Upper lobe of left lung (tissue), 6 donors: ENCODE data around the gene TOR4A. TPM values are rescaled to one million over a fixed set of nuclear protein-coding genes. Genes with fewer than 3 reads are reported as not detected.

Experiments
- ATAC-seq, 2 donors: fragments of 200-7000 bp; cut with Tn5 transposase; one replicate each; pipeline ENCODE4 v1.9.1; 2022; ENCODE audit warnings: mild to moderate bottlenecking in 2 of 2, moderate library complexity in 2 of 2; ENCODE audit not compliant: low FRiP score in 2 of 2
- DNase-seq, 2 donors: peaks; one replicate each; pipeline ENCODE4 v3.0.0-alpha.2; 2019 to 2020
- H3K27ac ChIP-seq, 4 donors: fragments of 200-600 bp; sonication (generic); one replicate each; pipeline ENCODE4 v1.5.1; 2016 to 2019
- H3K27me3 ChIP-seq, 4 donors: fragments of 200-600 bp; sonication (generic); one replicate each; pipeline ENCODE4 v1.5.1; 2017 to 2019
- H3K36me3 ChIP-seq, 4 donors: fragments of 200-600 bp; sonication (generic); one replicate each; pipeline ENCODE4 v1.5.1; 2016 to 2019
- H3K4me1 ChIP-seq, 4 donors: fragments of 200-600 bp; sonication (generic); one replicate each; pipeline ENCODE4 v1.5.1; 2018 to 2019
- H3K4me3 ChIP-seq, 4 donors: fragments of 200-600 bp; sonication (generic); one replicate each; pipeline ENCODE4 v1.5.1; 2017 to 2019; ENCODE audit warnings: mild to moderate bottlenecking in 2 of 4, moderate library complexity in 1 of 4
- H3K9me3 ChIP-seq, 4 donors: fragments of 200-600 bp; sonication (generic); one replicate each; pipeline ENCODE4 v1.5.1; 2018 to 2019
- CTCF ChIP-seq, 6 experiments: fragments of 450-650 bp in 4 of 6; fragments of 200-600 bp in 2 of 6; sonication (generic) in 2 of 6; IDR thresholded peaks; one replicate each; pipeline ENCODE4 v1.5.1; 2016 to 2019; ENCODE audit warnings: antibody characterized with exemption in 6 of 6
- EP300 ChIP-seq, 4 donors: sonication (generic); formaldehyde crosslinking; IDR thresholded peaks; one replicate each; pipeline ENCODE4 v1.5.1; 2017; ENCODE audit warnings: antibody characterized with exemption in 4 of 4, control low read depth in 2 of 4
- POLR2A ChIP-seq, 4 donors: fragments of 450-650 bp; IDR thresholded peaks; one replicate each; pipeline ENCODE4 v1.5.1; 2016 to 2017; ENCODE audit warnings: antibody characterized with exemption in 4 of 4, mild to moderate bottlenecking in 2 of 4
- POLR2AphosphoS5 ChIP-seq, 2 donors: sonication (generic); formaldehyde crosslinking; IDR thresholded peaks; one replicate each; pipeline ENCODE4 v1.5.1; 2017; ENCODE audit warnings: antibody characterized with exemption in 2 of 2
- WGBS, 2 donors: methylation state at CpG; one replicate each; pipeline ENCODE4 v1.1.5; 2017 to 2018; 5-methylcytosine and 5-hydroxymethylcytosine counted together
- total RNA-seq, 6 donors: library from RNA; depleted of rRNA in 4 of 6; stranded (reverse); fragments of >200 nt in 4 of 6; gene quantifications; one replicate each; pipeline versions ENCODE4 v1.1.0 to v1.2.1, GENCODE V29; 2016 to 2021
- donor health status: DM: no; HTN: no; CAD: no; lungs with moderate emphysema.
- donor health status: DM: no; HTN: yes; CAD: no; lungs with severe emphysema.

The TOR4A gene
- total RNA-seq, 6 donors from 2014 or later: 31.5 to 62.6 (median 39.2) TPM

GRCh38 chr9:137315581-137316011, 38.1 kb downstream of the TOR4A start:
- Histone ChIP-seq H3K9me3 (no peaks in the 10 kb centered on the region), H3K27me3 (peaks cover 0 to 14% (median 6%) of the 10 kb centered on the region in 4 donors), H3K4me3 (peak overlapping the region in 3 of 4 donors; percentile 31 to 52 (median 38)), H3K4me1 (peaks cover 23 to 68% (median 31%) of the 10 kb centered on the region in 4 donors), H3K36me3 (no peaks in the 10 kb centered on the region), H3K27ac (peak overlapping the region; percentile 46 to 80 (median 58))
- ATAC-seq (no peak), DNase-seq (peak in 1 of 2 donors; percentile 72)
- TF ChIP-seq POLR2A (IDR thresholded peaks at IDR 0.05) (no peak), POLR2AphosphoS5 (IDR thresholded peaks at IDR 0.05) (no peak), CTCF (IDR thresholded peaks at IDR 0.05) (no peak), EP300 (IDR thresholded peaks at IDR 0.05) (no peak)
- 40 to 47% methylated on average over 6 to 16 of the region's 18 CpGs for WGBS, 2 donors

GRCh38 chr9:137316012-137316981, 38.8 kb downstream of the TOR4A start:
- Histone ChIP-seq H3K4me1 (peaks cover 28 to 74% (median 37%) of the 10 kb centered on the region in 4 donors), H3K4me3 (peak overlapping the region in 3 of 4 donors; percentile 31 to 52 (median 38)), H3K9me3 (no peaks in the 10 kb centered on the region), H3K27ac (peak overlapping the region; percentile 46 to 80 (median 58)), H3K27me3 (peaks cover 0 to 14% (median 6%) of the 10 kb centered on the region in 4 donors), H3K36me3 (no peaks in the 10 kb centered on the region)
- peak in 1 of 2 donors; percentile 32 for ATAC-seq
- no peak for TF ChIP-seq CTCF (IDR thresholded peaks at IDR 0.05)
- TF ChIP-seq POLR2AphosphoS5 (IDR thresholded peaks at IDR 0.05): peak in 1 of 2 donors; percentile 6
- no peak for TF ChIP-seq EP300 (IDR thresholded peaks at IDR 0.05)
- TF ChIP-seq POLR2A (IDR thresholded peaks at IDR 0.05): no peak
- 3 to 20% methylated on average over 3 to 47 of the region's 83 CpGs for WGBS, 2 donors
- peak in 1 of 2 donors; percentile 90 for DNase-seq

GRCh38 chr9:137317021-137317717, 39.6 kb downstream of the TOR4A start:
- Histone ChIP-seq H3K4me3 (no peak overlapping the region), H3K9me3 (no peaks in the 10 kb centered on the region), H3K36me3 (no peaks in the 10 kb centered on the region), H3K27ac (peak overlapping the region in 2 of 4 donors; percentile 7 to 80), H3K4me1 (peaks cover 28 to 71% (median 38%) of the 10 kb centered on the region in 4 donors), H3K27me3 (peaks cover 0 to 14% (median 6%) of the 10 kb centered on the region in 4 donors)
- no peak for TF ChIP-seq POLR2AphosphoS5 (IDR thresholded peaks at IDR 0.05)
- TF ChIP-seq CTCF (IDR thresholded peaks at IDR 0.05): no peak
- no peak for TF ChIP-seq EP300 (IDR thresholded peaks at IDR 0.05)
- TF ChIP-seq POLR2A (IDR thresholded peaks at IDR 0.05): no peak
- no peak for ATAC-seq
- DNase-seq: peak in 1 of 2 donors; percentile 64
- WGBS, 2 donors: 94 to 96% methylated on average over 7 to 17 of the region's 19 CpGs

- H3K4me1 ChIP-seq: peaks cover 28 to 68% (median 38%) of the 10 kb centered on the region in 4 donors
- H3K36me3 ChIP-seq: no peaks in the 10 kb centered on the region
- H3K27me3 ChIP-seq: peaks cover 0 to 14% (median 6%) of the 10 kb centered on the region in 4 donors
- DNase-seq (peak in 1 of 2 donors; percentile 60), ATAC-seq (no peak)
- TF ChIP-seq CTCF (IDR thresholded peaks at IDR 0.05) (no peak), POLR2AphosphoS5 (IDR thresholded peaks at IDR 0.05) (no peak), POLR2A (IDR thresholded peaks at IDR 0.05) (no peak), EP300 (IDR thresholded peaks at IDR 0.05) (no peak)
- peak overlapping the region in 3 of 4 donors; percentile 17 to 80 (median 43) for H3K27ac ChIP-seq
- H3K9me3 ChIP-seq: no peaks in the 10 kb centered on the region
- WGBS, 2 donors: 75 to 87% methylated on average over 11 to 24 of the region's 24 CpGs
- H3K4me3 ChIP-seq: no peak overlapping the region
Observed at GRCh38 chr9:137317718-137318511, 40.4 kb downstream of the TOR4A start.
